Nucleus accumbens (tissue), 56 donors: Measurements from ENCODE around the gene PRR30.
"Not testable (repeated sequence)": the region's sequence is repeated elsewhere in the genome, so short reads cannot be mapped to it uniquely, and the experiment has no call there.

Experiments
- DNase-seq, 56 donors: peaks; one replicate each; lab custom pipeline; 2025; lab: John Stamatoyannopoulos, UW

The PRR30 gene

GRCh38 chr2:27139310-27139709, at the start of gene PRR30:
PRR30 (minus strand) TSS chr2:27139410; CDS start chr2:27138329, 1,081 bp downstream.
- DNase-seq: no peak

- no peak for DNase-seq
These were observed 47.6 kb upstream of the PRR30 start for GRCh38 chr2:27186613-27187345.

GRCh38 chr2:27185331-27186026, 46.3 kb upstream of the PRR30 start:
- peak in 1 of 56 donors; percentile 6 for DNase-seq

- DNase-seq: no peak
These were observed 44.9 kb upstream of the PRR30 start for GRCh38 chr2:27184115-27184514.

- no peak for DNase-seq
These were observed 43.1 kb upstream of the PRR30 start for GRCh38 chr2:27182346-27182745.

GRCh38 chr2:27179344-27180000, 40.3 kb upstream of the PRR30 start:
- DNase-seq: no peak

GRCh38 chr2:27178469-27178868, 39.3 kb upstream of the PRR30 start:
- DNase-seq: no peak

- no peak for DNase-seq
These were observed 38.5 kb upstream of the PRR30 start for GRCh38 chr2:27177441-27178351.

- DNase-seq: not testable (repeated sequence)
These were observed 36.6 kb upstream of the PRR30 start for GRCh38 chr2:27175781-27176180.

GRCh38 chr2:27175330-27175729, 36.1 kb upstream of the PRR30 start:
- DNase-seq: no peak

- DNase-seq: no peak
These were observed 35.4 kb upstream of the PRR30 start for GRCh38 chr2:27174638-27175037.

GRCh38 chr2:27171351-27171848, 32.2 kb upstream of the PRR30 start:
- DNase-seq: no peak

- no peak for DNase-seq
These were observed 31.5 kb upstream of the PRR30 start for GRCh38 chr2:27170581-27171337.

- DNase-seq: no peak
These were observed 26.0 kb upstream of the PRR30 start for GRCh38 chr2:27164960-27165763.

- no peak for DNase-seq
These were observed 23.2 kb upstream of the PRR30 start for GRCh38 chr2:27162151-27163121.

GRCh38 chr2:27160191-27160590, 21.0 kb upstream of the PRR30 start:
- DNase-seq: no peak

GRCh38 chr2:27159271-27159670, 20.1 kb upstream of the PRR30 start:
- no peak for DNase-seq
